Calu3 (cell line): Measurements from ENCODE around the gene CFAP299. TPM values are rescaled to one million over a fixed set of nuclear protein-coding genes. Genes with fewer than 3 reads are reported as not detected.

Experiments
- BruUV-seq: library from RNA; stranded (reverse); fragments of 400-500 nt; replicated peaks from 2 replicates; lab custom pipeline; 2021; lab: Mats Ljungman, UMichigan
- CTCF ChIA-PET: fragments of 300-600 bp; sonication (Branson Sonifier 250); formaldehyde crosslinking; loops from one replicate; lab custom pipeline; 2022; ENCODE audit warnings: antibody characterized with exemption; lab: Charles Lee
- DNase-seq: peaks from one replicate; pipeline ENCODE4 v3.0.0; 2022
- H3K27ac Mint-ChIP-seq: one replicate; pipeline ENCODE4 v1.8.0; 2022; ENCODE audit warnings: mixed read lengths; ENCODE audit not compliant: unreplicated experiment
- H3K27me3 Mint-ChIP-seq: one replicate; pipeline ENCODE4 v1.8.0; 2022; ENCODE audit warnings: mixed read lengths; ENCODE audit not compliant: unreplicated experiment
- H3K36me3 Mint-ChIP-seq: one replicate; pipeline ENCODE4 v1.8.0; 2022; ENCODE audit warnings: mild to moderate bottlenecking, moderate library complexity, mixed read lengths; ENCODE audit not compliant: insufficient read depth, unreplicated experiment
- H3K4me1 Mint-ChIP-seq: one replicate; pipeline ENCODE4 v1.8.0; 2022; ENCODE audit warnings: mild to moderate bottlenecking, low read depth, mixed read lengths; ENCODE audit not compliant: unreplicated experiment
- H3K4me3 Mint-ChIP-seq: one replicate; pipeline ENCODE4 v1.8.0; 2022; ENCODE audit warnings: mild to moderate bottlenecking, low read depth, moderate library complexity, mixed read lengths; ENCODE audit not compliant: unreplicated experiment
- H3K9me3 Mint-ChIP-seq: one replicate; pipeline ENCODE4 v1.8.0; 2022; ENCODE audit warnings: low read depth, mixed read lengths; ENCODE audit not compliant: unreplicated experiment
- intact Hi-C: fragments of 100-400 bp; cut with micrococcal nuclease; formaldehyde crosslinking; loops from one replicate; pipeline ENCODE4 v1.10.0; 2022; ENCODE audit not compliant: unreplicated experiment
- total RNA-seq: library from RNA; stranded (reverse); gene quantifications from 2 replicates; pipeline ENCODE4 v1.2.3, GENCODE V29; 2022
- TF ChIP-seq, protein P1 (sequence below): fragments of 200-600 bp; IDR thresholded peaks from one replicate; pipeline ENCODE4 v1.8.0; 2022; ENCODE audit warnings: antibody characterized with exemption; ENCODE audit not compliant: unreplicated experiment

The CFAP299 gene
- total RNA-seq, 1 experiment from 2014 or later = not detected

DNA sequence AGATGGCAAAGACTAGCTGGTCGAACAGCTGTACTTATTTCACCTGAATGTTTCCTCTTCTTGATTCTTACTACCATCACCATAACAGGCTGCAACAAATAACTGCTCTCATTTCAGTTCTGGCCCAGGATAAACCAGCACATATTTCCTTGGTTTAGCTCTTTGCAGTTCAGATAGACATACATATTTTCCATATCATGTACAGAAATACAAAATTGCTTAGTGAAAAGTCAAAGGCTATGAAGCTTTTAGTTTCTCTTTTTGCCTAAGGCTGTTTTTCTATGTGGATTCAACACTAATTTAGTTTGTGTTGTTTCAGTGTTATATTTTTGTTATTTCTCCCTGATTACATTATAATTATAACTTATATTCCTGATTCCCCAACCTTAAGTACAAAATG is 591.4 kb downstream of the CFAP299 start:
- TF ChIP-seq, protein P1, sequence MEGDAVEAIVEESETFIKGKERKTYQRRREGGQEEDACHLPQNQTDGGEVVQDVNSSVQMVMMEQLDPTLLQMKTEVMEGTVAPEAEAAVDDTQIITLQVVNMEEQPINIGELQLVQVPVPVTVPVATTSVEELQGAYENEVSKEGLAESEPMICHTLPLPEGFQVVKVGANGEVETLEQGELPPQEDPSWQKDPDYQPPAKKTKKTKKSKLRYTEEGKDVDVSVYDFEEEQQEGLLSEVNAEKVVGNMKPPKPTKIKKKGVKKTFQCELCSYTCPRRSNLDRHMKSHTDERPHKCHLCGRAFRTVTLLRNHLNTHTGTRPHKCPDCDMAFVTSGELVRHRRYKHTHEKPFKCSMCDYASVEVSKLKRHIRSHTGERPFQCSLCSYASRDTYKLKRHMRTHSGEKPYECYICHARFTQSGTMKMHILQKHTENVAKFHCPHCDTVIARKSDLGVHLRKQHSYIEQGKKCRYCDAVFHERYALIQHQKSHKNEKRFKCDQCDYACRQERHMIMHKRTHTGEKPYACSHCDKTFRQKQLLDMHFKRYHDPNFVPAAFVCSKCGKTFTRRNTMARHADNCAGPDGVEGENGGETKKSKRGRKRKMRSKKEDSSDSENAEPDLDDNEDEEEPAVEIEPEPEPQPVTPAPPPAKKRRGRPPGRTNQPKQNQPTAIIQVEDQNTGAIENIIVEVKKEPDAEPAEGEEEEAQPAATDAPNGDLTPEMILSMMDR = no peak
- Mint-ChIP-seq H3K4me1 (no peaks in the 10 kb centered on the region), H3K27me3 (no peaks in the 10 kb centered on the region), H3K36me3 (no peaks in the 10 kb centered on the region), H3K27ac (no peak overlapping the region), H3K9me3 (no peaks in the 10 kb centered on the region), H3K4me3 (no peak overlapping the region)
- no TSS peak for BruUV-seq
- no peak for DNase-seq
- CTCF ChIA-PET = no interaction called here
- intact Hi-C loops = no loop called here

DNA sequence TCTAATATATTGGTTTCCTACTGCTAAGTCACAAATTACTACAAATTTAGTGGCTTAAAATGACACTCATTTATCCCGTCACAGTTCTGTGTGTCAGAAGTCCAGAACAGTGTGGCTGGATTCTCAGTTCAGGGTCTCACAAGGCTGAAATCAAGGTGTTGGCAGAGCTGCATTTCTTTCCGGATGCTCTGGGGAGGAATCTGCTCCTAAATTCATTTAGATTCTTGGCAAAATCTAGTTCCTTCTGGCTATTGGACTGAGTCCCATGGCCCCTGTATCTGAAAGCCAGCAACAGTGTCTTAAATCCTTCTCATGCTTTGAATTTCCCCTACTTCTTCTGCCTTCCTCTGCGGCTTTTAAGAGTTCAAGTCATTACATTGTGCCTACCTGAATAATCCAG is 591.9 kb downstream of the CFAP299 start:
- DNase-seq = no peak
- intact Hi-C loops = no loop called here
- Mint-ChIP-seq H3K4me1 (no peaks in the 10 kb centered on the region), H3K4me3 (no peak overlapping the region), H3K27ac (no peak overlapping the region), H3K9me3 (no peaks in the 10 kb centered on the region), H3K27me3 (no peaks in the 10 kb centered on the region), H3K36me3 (no peaks in the 10 kb centered on the region)
- CTCF ChIA-PET = no interaction called here
- TF ChIP-seq, protein P1 = no peak
- BruUV-seq = no TSS peak

DNA sequence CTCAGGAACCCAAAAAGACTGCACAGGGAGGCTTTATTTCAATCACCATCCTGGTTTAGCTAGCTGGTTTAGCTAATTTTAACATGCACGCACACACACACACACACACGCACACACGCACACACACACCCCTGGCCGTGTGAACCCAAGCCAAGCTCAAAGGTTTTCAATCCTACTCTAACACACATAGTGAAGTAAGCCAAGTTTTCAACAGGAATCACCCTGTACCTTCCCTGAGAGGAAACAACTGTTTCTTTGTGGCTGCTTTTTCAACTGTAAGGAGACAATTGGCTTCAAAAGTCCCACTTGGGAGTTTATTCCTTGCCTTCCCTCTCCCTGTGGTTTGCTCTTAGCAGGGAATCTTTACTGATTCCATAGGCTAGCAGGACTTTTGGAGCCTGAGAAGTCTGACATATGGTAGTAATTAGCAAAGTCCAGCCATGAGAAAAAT is 596.1 kb downstream of the CFAP299 start:
- no peak for DNase-seq
- intact Hi-C loops = no loop called here

DNA sequence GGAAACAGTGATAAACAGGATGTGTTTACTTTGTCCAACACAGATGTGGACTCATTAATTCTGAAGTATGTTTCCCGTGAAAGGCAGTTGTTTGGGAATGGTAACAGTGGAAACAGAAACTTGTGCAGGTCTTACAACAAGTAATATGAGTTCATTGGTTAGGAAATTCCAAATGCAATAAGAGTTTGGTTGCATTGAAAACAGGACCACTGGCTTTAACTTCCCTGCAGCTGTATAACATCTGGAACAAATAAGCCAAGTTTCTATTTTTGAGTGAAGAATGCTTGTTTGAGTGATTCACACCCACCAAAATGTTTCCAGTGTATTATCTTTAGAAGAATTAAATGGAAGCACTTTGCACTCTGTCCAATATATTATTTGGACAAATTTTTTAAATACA is 612.6 kb downstream of the CFAP299 start:
- no TSS peak for BruUV-seq
- Mint-ChIP-seq H3K27ac (no peak overlapping the region), H3K9me3 (no peaks in the 10 kb centered on the region), H3K4me3 (no peak overlapping the region), H3K27me3 (no peaks in the 10 kb centered on the region), H3K4me1 (peaks cover 11% of the 10 kb centered on the region), H3K36me3 (no peaks in the 10 kb centered on the region)
- CTCF ChIA-PET = no interaction called here
- intact Hi-C loops = no loop called here
- DNase-seq = no peak
- TF ChIP-seq, protein P1 = no peak

More for the DNA sequence above, 596.1 kb downstream of the CFAP299 start:
- CTCF ChIA-PET = no interaction called here
- H3K4me3 Mint-ChIP-seq = no peak overlapping the region
- H3K36me3 Mint-ChIP-seq = no peaks in the 10 kb centered on the region
- no peak overlapping the region for H3K27ac Mint-ChIP-seq
- BruUV-seq = no TSS peak
- TF ChIP-seq, protein P1 = no peak
- H3K9me3 Mint-ChIP-seq = no peaks in the 10 kb centered on the region
- no peaks in the 10 kb centered on the region for H3K4me1 Mint-ChIP-seq
- no peaks in the 10 kb centered on the region for H3K27me3 Mint-ChIP-seq
